Breast epithelium (tissue), 3 donors: Measurements from ENCODE around the gene RFX8.

Experiments used
- POLR2A ChIP-seq: fragments of 450-650 bp; IDR thresholded peaks from one replicate; pipeline ENCODE4 v1.6.1; 2016; ENCODE audit warnings: antibody characterized with exemption, mild to moderate bottlenecking, moderate library complexity
- POLR2AphosphoS5 ChIP-seq, 3 donors: sonication (generic); formaldehyde crosslinking; IDR thresholded peaks; one replicate each; pipeline ENCODE4 v1.6.1; 2017; ENCODE audit warnings: antibody characterized with exemption in 3 of 3
- TF ChIP-seq, protein P1 (sequence below), 3 donors: fragments of 450-650 bp; IDR thresholded peaks; one replicate each; pipeline ENCODE4 v1.5.1; 2016 to 2017; ENCODE audit warnings: antibody characterized with exemption in 3 of 3, mild to moderate bottlenecking in 3 of 3, moderate library complexity in 3 of 3

DNA sequence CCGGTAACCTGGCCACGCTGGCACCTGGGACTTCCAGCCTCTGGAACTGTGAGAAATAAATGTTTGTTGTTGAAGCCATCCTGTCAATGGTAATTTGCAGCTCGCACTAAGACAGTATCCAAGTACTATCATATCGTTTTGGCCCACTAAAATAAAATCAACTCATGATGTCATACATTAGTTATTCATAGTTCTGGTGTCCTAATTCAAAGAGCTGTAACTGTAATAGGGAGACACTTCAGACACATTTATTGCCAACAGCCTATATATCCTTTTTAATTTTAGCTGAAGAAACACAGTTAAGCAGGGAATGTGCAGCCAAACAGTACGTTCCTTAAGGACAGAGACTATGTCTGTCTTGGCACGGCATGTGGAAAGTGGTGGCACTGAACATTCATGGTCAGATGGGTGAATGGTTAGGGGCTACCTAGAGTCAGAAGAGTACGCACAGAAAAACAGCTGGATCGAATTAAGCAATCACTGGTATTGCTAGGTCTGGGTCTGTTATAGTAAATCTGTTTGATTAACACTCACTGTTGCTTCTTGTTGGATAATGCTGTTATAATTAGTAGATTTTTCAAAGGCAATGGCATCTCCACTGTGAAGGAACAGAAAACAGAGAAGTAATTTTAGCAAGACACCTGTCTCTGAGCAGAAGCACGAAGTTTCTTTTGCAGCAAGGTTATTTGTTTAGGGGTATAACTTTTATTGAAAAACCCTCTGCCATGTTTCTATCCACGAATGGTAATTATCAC, 46.3 kb downstream of the RFX8 start:
- TF ChIP-seq, protein P1, sequence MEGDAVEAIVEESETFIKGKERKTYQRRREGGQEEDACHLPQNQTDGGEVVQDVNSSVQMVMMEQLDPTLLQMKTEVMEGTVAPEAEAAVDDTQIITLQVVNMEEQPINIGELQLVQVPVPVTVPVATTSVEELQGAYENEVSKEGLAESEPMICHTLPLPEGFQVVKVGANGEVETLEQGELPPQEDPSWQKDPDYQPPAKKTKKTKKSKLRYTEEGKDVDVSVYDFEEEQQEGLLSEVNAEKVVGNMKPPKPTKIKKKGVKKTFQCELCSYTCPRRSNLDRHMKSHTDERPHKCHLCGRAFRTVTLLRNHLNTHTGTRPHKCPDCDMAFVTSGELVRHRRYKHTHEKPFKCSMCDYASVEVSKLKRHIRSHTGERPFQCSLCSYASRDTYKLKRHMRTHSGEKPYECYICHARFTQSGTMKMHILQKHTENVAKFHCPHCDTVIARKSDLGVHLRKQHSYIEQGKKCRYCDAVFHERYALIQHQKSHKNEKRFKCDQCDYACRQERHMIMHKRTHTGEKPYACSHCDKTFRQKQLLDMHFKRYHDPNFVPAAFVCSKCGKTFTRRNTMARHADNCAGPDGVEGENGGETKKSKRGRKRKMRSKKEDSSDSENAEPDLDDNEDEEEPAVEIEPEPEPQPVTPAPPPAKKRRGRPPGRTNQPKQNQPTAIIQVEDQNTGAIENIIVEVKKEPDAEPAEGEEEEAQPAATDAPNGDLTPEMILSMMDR (IDR thresholded peaks at IDR 0.05): no peak
- TF ChIP-seq POLR2A: no peak
- no peak for TF ChIP-seq POLR2AphosphoS5 (IDR thresholded peaks at IDR 0.05)
